ENCODE measurements around the gene ATP12A. TPM values are rescaled to one million over a fixed set of nuclear protein-coding genes. Genes with fewer than 3 reads are reported as not detected.

Gene ATP12A
- not detected for total RNA-seq

GRCh38 chr13:24680258-24680920 is at the start of gene ATP12A:
Gene ATP12A (plus strand): TSS chr13:24680408. CDS start chr13:24680744, 336 bp downstream.
- intact Hi-C loops (cut with DNase I): no loop called here
- H3K27me3 ChIP-seq: peaks cover 7% of the 10 kb centered on the region
- DNase-seq (ENCODE audit: low spot score in 2 of 2): no peak
- H3K4me3 ChIP-seq: peak within 1 kb of the TSS; percentile 57 to 62
- no peak within 1 kb of the TSS for H3K27ac ChIP-seq
- no peaks in the 10 kb centered on the region for H3K36me3 ChIP-seq
- peaks cover 6 to 17% of the 10 kb centered on the region in 2 donors for H3K4me1 ChIP-seq
- no peak for TF ChIP-seq CTCF (IDR thresholded peaks at IDR 0.05)
- no peaks in the 10 kb centered on the region for H3K9me3 ChIP-seq

- H3K36me3 ChIP-seq: no peaks in the 10 kb centered on the region
- intact Hi-C loops (cut with DNase I): no loop called here
- H3K9me3 ChIP-seq: no peaks in the 10 kb centered on the region
These were observed 49.2 kb upstream of the ATP12A start for GRCh38 chr13:24630851-24631620.

GRCh38 chr13:24631922-24632321 is 48.3 kb upstream of the ATP12A start:
- Histone ChIP-seq H3K27me3 (no peaks in the 10 kb centered on the region), H3K36me3 (no peaks in the 10 kb centered on the region), H3K4me1 (no peaks in the 10 kb centered on the region), H3K4me3 (no peak overlapping the region), H3K27ac (no peak overlapping the region), H3K9me3 (no peaks in the 10 kb centered on the region)
- intact Hi-C loops (cut with DNase I): no loop called here
- no peak for DNase-seq (ENCODE audit: low spot score in 2 of 2)
- TF ChIP-seq CTCF (IDR thresholded peaks at IDR 0.05): no peak

More at GRCh38 chr13:24630851-24631620, 49.2 kb upstream of the ATP12A start:
- no peaks in the 10 kb centered on the region for H3K4me1 ChIP-seq
- no peak for TF ChIP-seq CTCF (IDR thresholded peaks at IDR 0.05)
- no peak for DNase-seq (ENCODE audit: low spot score in 2 of 2)
- no peak overlapping the region for H3K4me3 ChIP-seq
- no peaks in the 10 kb centered on the region for H3K27me3 ChIP-seq
- H3K27ac ChIP-seq: no peak overlapping the region

GRCh38 chr13:24632382-24633121 is 47.7 kb upstream of the ATP12A start:
- Histone ChIP-seq H3K9me3 (no peaks in the 10 kb centered on the region), H3K4me1 (no peaks in the 10 kb centered on the region), H3K4me3 (no peak overlapping the region), H3K27ac (no peak overlapping the region), H3K36me3 (no peaks in the 10 kb centered on the region), H3K27me3 (no peaks in the 10 kb centered on the region)
- no peak for TF ChIP-seq CTCF (IDR thresholded peaks at IDR 0.05)
- intact Hi-C loops (cut with DNase I): no loop called here
- DNase-seq (ENCODE audit: low spot score in 2 of 2): no peak

GRCh38 chr13:24636776-24637175 is 43.4 kb upstream of the ATP12A start:
- no peaks in the 10 kb centered on the region for H3K27me3 ChIP-seq
- H3K36me3 ChIP-seq: no peaks in the 10 kb centered on the region
- intact Hi-C loops (cut with DNase I): no loop called here
- no peaks in the 10 kb centered on the region for H3K4me1 ChIP-seq
- no peaks in the 10 kb centered on the region for H3K9me3 ChIP-seq
- H3K4me3 ChIP-seq: no peak overlapping the region
- no peak overlapping the region for H3K27ac ChIP-seq
- DNase-seq (ENCODE audit: low spot score in 2 of 2): no peak
- TF ChIP-seq CTCF (IDR thresholded peaks at IDR 0.05): no peak

Data from ascending aorta (tissue), 2 donors.